ENCODE results near the gene RBM47.

RBM47 gene

GRCh38 chr4:40613456-40613855, 16.2 kb downstream of the RBM47 start:
- Mint-ChIP-seq H3K27me3 (ENCODE audit: low read depth) (no peaks in the 10 kb centered on the region), H3K4me1 (ENCODE audit: low read depth) (peaks cover 30% of the 10 kb centered on the region), H3K36me3 (ENCODE audit: low read depth) (peaks cover 5% of the 10 kb centered on the region), H3K4me3 (peak overlapping the region; percentile 46), H3K27ac (no peak overlapping the region), H3K9me3 (no peaks in the 10 kb centered on the region)
- DNase-seq (ENCODE audit: low spot score): no peak

- H3K9me3 Mint-ChIP-seq: no peaks in the 10 kb centered on the region
- DNase-seq (ENCODE audit: low spot score): no peak
- no peak overlapping the region for H3K4me3 Mint-ChIP-seq
- peaks cover 5% of the 10 kb centered on the region for H3K36me3 Mint-ChIP-seq (ENCODE audit: low read depth)
- no peak overlapping the region for H3K27ac Mint-ChIP-seq
- no peaks in the 10 kb centered on the region for H3K27me3 Mint-ChIP-seq (ENCODE audit: low read depth)
- H3K4me1 Mint-ChIP-seq (ENCODE audit: low read depth): peaks cover 32% of the 10 kb centered on the region
Observed at GRCh38 chr4:40612831-40613230, 16.8 kb downstream of the RBM47 start.

GRCh38 chr4:40612283-40612682, 17.4 kb downstream of the RBM47 start:
- no peak overlapping the region for H3K4me3 Mint-ChIP-seq
- no peak for DNase-seq (ENCODE audit: low spot score)
- peaks cover 32% of the 10 kb centered on the region for H3K4me1 Mint-ChIP-seq (ENCODE audit: low read depth)
- H3K36me3 Mint-ChIP-seq (ENCODE audit: low read depth): peaks cover 5% of the 10 kb centered on the region
- no peaks in the 10 kb centered on the region for H3K9me3 Mint-ChIP-seq
- H3K27me3 Mint-ChIP-seq (ENCODE audit: low read depth): no peaks in the 10 kb centered on the region
- no peak overlapping the region for H3K27ac Mint-ChIP-seq

GRCh38 chr4:40608628-40609027, 21.0 kb downstream of the RBM47 start:
- no peak for DNase-seq (ENCODE audit: low spot score)
- Mint-ChIP-seq H3K36me3 (ENCODE audit: low read depth) (peaks cover 9% of the 10 kb centered on the region), H3K27me3 (ENCODE audit: low read depth) (no peaks in the 10 kb centered on the region), H3K9me3 (no peaks in the 10 kb centered on the region), H3K27ac (no peak overlapping the region), H3K4me1 (ENCODE audit: low read depth) (peaks cover 18% of the 10 kb centered on the region), H3K4me3 (no peak overlapping the region)

GRCh38 chr4:40607221-40607620, 22.4 kb downstream of the RBM47 start:
- peaks cover 8% of the 10 kb centered on the region for H3K36me3 Mint-ChIP-seq (ENCODE audit: low read depth)
- DNase-seq (ENCODE audit: low spot score): no peak
- no peak overlapping the region for H3K27ac Mint-ChIP-seq

GRCh38 chr4:40606239-40606767, 23.4 kb downstream of the RBM47 start:
- H3K27ac Mint-ChIP-seq: no peak overlapping the region
- H3K9me3 Mint-ChIP-seq: no peaks in the 10 kb centered on the region
- peaks cover 8% of the 10 kb centered on the region for H3K36me3 Mint-ChIP-seq (ENCODE audit: low read depth)
- H3K4me1 Mint-ChIP-seq (ENCODE audit: low read depth): peaks cover 12% of the 10 kb centered on the region
- DNase-seq (ENCODE audit: low spot score): no peak
- H3K27me3 Mint-ChIP-seq (ENCODE audit: low read depth): no peaks in the 10 kb centered on the region
- no peak overlapping the region for H3K4me3 Mint-ChIP-seq

More at GRCh38 chr4:40607221-40607620, 22.4 kb downstream of the RBM47 start:
- H3K4me3 Mint-ChIP-seq: no peak overlapping the region
- H3K9me3 Mint-ChIP-seq: no peaks in the 10 kb centered on the region
- no peaks in the 10 kb centered on the region for H3K27me3 Mint-ChIP-seq (ENCODE audit: low read depth)
- H3K4me1 Mint-ChIP-seq (ENCODE audit: low read depth): peaks cover 10% of the 10 kb centered on the region

- H3K36me3 Mint-ChIP-seq (ENCODE audit: low read depth): peaks cover 7% of the 10 kb centered on the region
- H3K9me3 Mint-ChIP-seq: no peaks in the 10 kb centered on the region
- H3K27ac Mint-ChIP-seq: no peak overlapping the region
- no peak for DNase-seq (ENCODE audit: low spot score)
- no peak overlapping the region for H3K4me3 Mint-ChIP-seq
- H3K27me3 Mint-ChIP-seq (ENCODE audit: low read depth): no peaks in the 10 kb centered on the region
- H3K4me1 Mint-ChIP-seq (ENCODE audit: low read depth): peaks cover 7% of the 10 kb centered on the region
Observed at GRCh38 chr4:40603281-40603680, 26.4 kb downstream of the RBM47 start.

GRCh38 chr4:40601641-40602040, 28.0 kb downstream of the RBM47 start:
- Mint-ChIP-seq H3K9me3 (no peaks in the 10 kb centered on the region), H3K4me1 (ENCODE audit: low read depth) (peaks cover 4% of the 10 kb centered on the region), H3K27me3 (ENCODE audit: low read depth) (no peaks in the 10 kb centered on the region), H3K27ac (no peak overlapping the region), H3K36me3 (ENCODE audit: low read depth) (peaks cover 7% of the 10 kb centered on the region), H3K4me3 (no peak overlapping the region)
- DNase-seq (ENCODE audit: low spot score): no peak

- Mint-ChIP-seq H3K4me1 (ENCODE audit: low read depth) (peaks cover 4% of the 10 kb centered on the region), H3K27ac (no peak overlapping the region), H3K27me3 (ENCODE audit: low read depth) (no peaks in the 10 kb centered on the region)
Observed at GRCh38 chr4:40600850-40601249, 28.8 kb downstream of the RBM47 start.

GRCh38 chr4:40599431-40599830, 30.2 kb downstream of the RBM47 start:
- no peaks in the 10 kb centered on the region for H3K9me3 Mint-ChIP-seq
- DNase-seq (ENCODE audit: low spot score): no peak
- H3K4me1 Mint-ChIP-seq (ENCODE audit: low read depth): peaks cover 4% of the 10 kb centered on the region
- H3K27ac Mint-ChIP-seq: peak overlapping the region; percentile 31
- peaks cover 10% of the 10 kb centered on the region for H3K36me3 Mint-ChIP-seq (ENCODE audit: low read depth)
- H3K4me3 Mint-ChIP-seq: no peak overlapping the region
- no peaks in the 10 kb centered on the region for H3K27me3 Mint-ChIP-seq (ENCODE audit: low read depth)

More at GRCh38 chr4:40600850-40601249, 28.8 kb downstream of the RBM47 start:
- no peaks in the 10 kb centered on the region for H3K9me3 Mint-ChIP-seq
- no peak overlapping the region for H3K4me3 Mint-ChIP-seq
- peaks cover 7% of the 10 kb centered on the region for H3K36me3 Mint-ChIP-seq (ENCODE audit: low read depth)
- no peak for DNase-seq (ENCODE audit: low spot score)

- H3K9me3 Mint-ChIP-seq: no peaks in the 10 kb centered on the region
- no peak overlapping the region for H3K4me3 Mint-ChIP-seq
- H3K4me1 Mint-ChIP-seq (ENCODE audit: low read depth): peaks cover under 1% of the 10 kb centered on the region
- peaks cover 5% of the 10 kb centered on the region for H3K36me3 Mint-ChIP-seq (ENCODE audit: low read depth)
- H3K27ac Mint-ChIP-seq: no peak overlapping the region
- DNase-seq (ENCODE audit: low spot score): no peak
- H3K27me3 Mint-ChIP-seq (ENCODE audit: low read depth): no peaks in the 10 kb centered on the region
Observed at GRCh38 chr4:40596522-40596921, 33.1 kb downstream of the RBM47 start.

- H3K4me3 Mint-ChIP-seq: no peak overlapping the region
- H3K27me3 Mint-ChIP-seq (ENCODE audit: low read depth): no peaks in the 10 kb centered on the region
- no peak for DNase-seq (ENCODE audit: low spot score)
- H3K4me1 Mint-ChIP-seq (ENCODE audit: low read depth): no peaks in the 10 kb centered on the region
- no peaks in the 10 kb centered on the region for H3K9me3 Mint-ChIP-seq
- peaks cover 5% of the 10 kb centered on the region for H3K36me3 Mint-ChIP-seq (ENCODE audit: low read depth)
- H3K27ac Mint-ChIP-seq: no peak overlapping the region
Observed at GRCh38 chr4:40595981-40596380, 33.7 kb downstream of the RBM47 start.

GRCh38 chr4:40594261-40595178, 35.1 kb downstream of the RBM47 start:
- DNase-seq (ENCODE audit: low spot score): no peak
- Mint-ChIP-seq H3K9me3 (no peaks in the 10 kb centered on the region), H3K4me1 (ENCODE audit: low read depth) (peaks cover 1% of the 10 kb centered on the region), H3K27ac (no peak overlapping the region), H3K4me3 (no peak overlapping the region), H3K27me3 (ENCODE audit: low read depth) (no peaks in the 10 kb centered on the region), H3K36me3 (ENCODE audit: low read depth) (peaks cover 5% of the 10 kb centered on the region)

GRCh38 chr4:40592034-40592433, 37.6 kb downstream of the RBM47 start:
- peaks cover 15% of the 10 kb centered on the region for H3K4me1 Mint-ChIP-seq (ENCODE audit: low read depth)
- peaks cover 5% of the 10 kb centered on the region for H3K36me3 Mint-ChIP-seq (ENCODE audit: low read depth)
- no peak for DNase-seq (ENCODE audit: low spot score)
- H3K9me3 Mint-ChIP-seq: no peaks in the 10 kb centered on the region
- no peak overlapping the region for H3K4me3 Mint-ChIP-seq
- H3K27ac Mint-ChIP-seq: no peak overlapping the region
- H3K27me3 Mint-ChIP-seq (ENCODE audit: low read depth): no peaks in the 10 kb centered on the region
